ENCODE results near the gene KLHL29. TPM values are rescaled to one million over a fixed set of nuclear protein-coding genes. Genes with fewer than 3 reads are reported as not detected.
A peak's percentile ranks its signal among the peaks of the same experiment; 100 is the strongest.

Gene KLHL29
- total RNA-seq, 6 experiments from 2014 or later = 1.2 to 10.2 (median 6.4) TPM

GRCh38 chr2:23618794-23619530, 234.0 kb downstream of the KLHL29 start:
- 92% methylated on average over 4 of the region's 7 CpGs for WGBS (ENCODE audit: insufficient coverage, low coverage, low lambda C conversion rate, missing lambda C conversion rate)
- H3K36me3 ChIP-seq = no peaks in the 10 kb centered on the region
- intact Hi-C loops (cut with DNase I) = no loop called here
- H3K9me3 ChIP-seq = no peaks in the 10 kb centered on the region
- TF ChIP-seq CTCF (IDR thresholded peaks at IDR 0.05) (no peak), POLR2A (IDR thresholded peaks at IDR 0.05) (no peak)
- no peaks in the 10 kb centered on the region for H3K4me1 ChIP-seq
- no peak overlapping the region for H3K27ac ChIP-seq
- DNase-seq (peak in 1 of 3 donors; percentile 29), ATAC-seq (no peak)
- H3K4me3 ChIP-seq = no peak overlapping the region
- H3K27me3 ChIP-seq = no peaks in the 10 kb centered on the region

- TF ChIP-seq POLR2A (IDR thresholded peaks at IDR 0.05) = no peak
- TF ChIP-seq CTCF (IDR thresholded peaks at IDR 0.05) = no peak
- WGBS (ENCODE audit: insufficient coverage, low coverage, low lambda C conversion rate, missing lambda C conversion rate) = 100% methylated on average over 6 of the region's 7 CpGs
- intact Hi-C loops (cut with DNase I) = no loop called here
- DNase-seq (peak in 1 of 3 donors; percentile 23), ATAC-seq (no peak)
- Histone ChIP-seq H3K9me3 (no peaks in the 10 kb centered on the region), H3K4me1 (no peaks in the 10 kb centered on the region), H3K27me3 (no peaks in the 10 kb centered on the region), H3K27ac (no peak overlapping the region), H3K4me3 (no peak overlapping the region), H3K36me3 (no peaks in the 10 kb centered on the region)
These were observed 235.0 kb downstream of the KLHL29 start for GRCh38 chr2:23619941-23620340.

GRCh38 chr2:23620841-23621341, 235.9 kb downstream of the KLHL29 start:
- WGBS (ENCODE audit: insufficient coverage, low coverage, low lambda C conversion rate, missing lambda C conversion rate) = 80% methylated on average over 1 of the region's 14 CpGs
- no peak overlapping the region for H3K27ac ChIP-seq
- H3K27me3 ChIP-seq = no peaks in the 10 kb centered on the region
- H3K36me3 ChIP-seq = no peaks in the 10 kb centered on the region
- intact Hi-C loops (cut with DNase I) = no loop called here
- DNase-seq (peak in 1 of 3 donors; percentile 50), ATAC-seq (no peak)
- no peak for TF ChIP-seq CTCF (IDR thresholded peaks at IDR 0.05)
- no peak for TF ChIP-seq POLR2A (IDR thresholded peaks at IDR 0.05)
- no peaks in the 10 kb centered on the region for H3K4me1 ChIP-seq
- H3K9me3 ChIP-seq = no peaks in the 10 kb centered on the region
- H3K4me3 ChIP-seq = no peak overlapping the region

GRCh38 chr2:23621616-23622015, 236.6 kb downstream of the KLHL29 start:
- Histone ChIP-seq H3K9me3 (no peaks in the 10 kb centered on the region), H3K36me3 (no peaks in the 10 kb centered on the region), H3K27ac (no peak overlapping the region), H3K27me3 (no peaks in the 10 kb centered on the region), H3K4me3 (no peak overlapping the region), H3K4me1 (no peaks in the 10 kb centered on the region)
- TF ChIP-seq POLR2A (IDR thresholded peaks at IDR 0.05) = no peak
- no peak for TF ChIP-seq CTCF (IDR thresholded peaks at IDR 0.05)
- DNase-seq (peak in 1 of 3 donors; percentile 23), ATAC-seq (no peak)
- no CpG with 5 or more reads among the region's 5 CpGs for WGBS (ENCODE audit: insufficient coverage, low coverage, low lambda C conversion rate, missing lambda C conversion rate)
- intact Hi-C loops (cut with DNase I) = no loop called here
